H1 (cell line): ENCODE results near the gene C19orf44. TPM values are rescaled to one million over a fixed set of nuclear protein-coding genes. Genes with fewer than 3 reads are reported as not detected.
A peak's percentile ranks its signal among the peaks of the same experiment; 100 is the strongest.

Experiments
- CTCF ChIA-PET: fragments of 300-600 bp; sonication (Branson Sonifier 250); formaldehyde crosslinking; loops from one replicate; lab custom pipeline; 2021; ENCODE audit not compliant: partially characterized antibody; lab: Charles Lee
- POLR2A ChIA-PET: fragments of 300-600 bp; sonication (Branson Sonifier 250); formaldehyde crosslinking; loops from one replicate; lab custom pipeline; 2021; ENCODE audit warnings: inconsistent platforms; ENCODE audit not compliant: partially characterized antibody; lab: Charles Lee
- DNase-seq, 2 experiments: peaks; one replicate each; pipeline versions ENCODE4 v3.0.0 to v3.0.0-alpha.2; 2010 to 2022; ENCODE audit warnings: low spot score in 2 of 2, low read depth in 1 of 2, mixed read lengths in 1 of 2
- FAIRE-seq: peaks from 2 replicates; lab custom pipeline; 2011; peaks lifted over from hg19 to GRCh38; lab: Jason Lieb, UNC
- H2AFZ ChIP-seq: 2 replicates; pipeline ENCODE4 v1.8.1; 2012; ENCODE audit warnings: low read length, inconsistent platforms
- H2AK5ac ChIP-seq: 2 replicates; pipeline ENCODE4 v1.6.1; 2013; ENCODE audit warnings: low read depth, low read length
- H2BK120ac ChIP-seq: replicated peaks from 2 replicates; pipeline ENCODE3; 2013; ENCODE audit warnings: low read depth, low read length, inconsistent platforms
- H2BK12ac ChIP-seq: 2 replicates; pipeline ENCODE4 v1.6.1; 2013; ENCODE audit warnings: low read depth, low read length
- H2BK15ac ChIP-seq: 2 replicates; pipeline ENCODE4 v1.6.1; 2013; ENCODE audit warnings: low read length
- H2BK20ac ChIP-seq: 2 replicates; pipeline ENCODE4 v1.6.1; 2013; ENCODE audit warnings: low read length
- H2BK5ac ChIP-seq: 2 replicates; pipeline ENCODE4 v1.6.1; 2013; ENCODE audit warnings: low read depth, low read length
- H3K14ac ChIP-seq: 2 replicates; pipeline ENCODE4 v1.6.1; 2013; ENCODE audit warnings: inconsistent platforms; ENCODE audit not compliant: insufficient read length
- H3K18ac ChIP-seq: 2 replicates; pipeline ENCODE4 v1.6.1; 2013; ENCODE audit warnings: low read length; ENCODE audit errors: extremely low read depth
- H3K23ac ChIP-seq: 2 replicates; pipeline ENCODE4 v1.6.1; 2013; ENCODE audit warnings: inconsistent platforms; ENCODE audit not compliant: insufficient read length
- H3K23me2 ChIP-seq: 2 replicates; pipeline ENCODE4 v1.6.1; 2013; ENCODE audit warnings: low read depth, low read length
- H3K27ac ChIP-seq: 2 replicates; pipeline ENCODE4 v1.6.1; 2011; ENCODE audit warnings: low read depth, low read length, inconsistent platforms
- H3K27me3 ChIP-seq, 4 experiments: replicated peaks in 1 of 4; 1 replicate in 1 of 4; 2 replicates in 3 of 4; pipeline versions ENCODE4 v1.6.1 to v1.8.1; 2011 to 2013; ENCODE audit warnings: low read length in 3 of 4, mild to moderate bottlenecking in 3 of 4, inconsistent platforms in 2 of 4, mixed read lengths in 2 of 4, moderate library complexity in 1 of 4; ENCODE audit not compliant: control insufficient read depth in 3 of 4, insufficient read depth in 3 of 4; ENCODE audit errors: extremely low read depth in 1 of 4
- H3K36me3 ChIP-seq, 4 experiments: 2 replicates each; pipeline versions ENCODE4 v1.6.1 to v1.8.1; 2011 to 2013; ENCODE audit warnings: mild to moderate bottlenecking in 4 of 4, low read length in 3 of 4, moderate library complexity in 2 of 4, control low read depth in 1 of 4, inconsistent platforms in 1 of 4; ENCODE audit not compliant: insufficient read depth in 4 of 4, control insufficient read depth in 2 of 4
- H3K4ac ChIP-seq: replicated peaks from 2 replicates; pipeline ENCODE3; 2013; ENCODE audit warnings: low read length, low read depth, mixed read lengths, inconsistent platforms; ENCODE audit not compliant: insufficient read length
- H3K4me1 ChIP-seq, 4 experiments: replicated peaks in 1 of 4; 1 replicate in 1 of 4; 2 replicates in 3 of 4; pipeline versions ENCODE4 v1.6.1 to v1.8.1; 2011 to 2013; ENCODE audit warnings: low read length in 3 of 4, inconsistent platforms in 2 of 4, mixed read lengths in 1 of 4; ENCODE audit not compliant: insufficient read depth in 4 of 4, control insufficient read depth in 3 of 4
- H3K4me2 ChIP-seq, 2 experiments: 2 replicates each; pipeline versions ENCODE4 v1.6.1 to v1.8.1; 2011 to 2013; ENCODE audit warnings: low read depth in 2 of 2, low read length in 2 of 2, control low read depth in 1 of 2, inconsistent platforms in 1 of 2, mild to moderate bottlenecking in 1 of 2; ENCODE audit not compliant: insufficient read depth in 1 of 2
- H3K4me3 ChIP-seq, 4 experiments: fragments of 200-600, 300-600 bp in 1 of 4; sonication (generic), shearing (Covaris generic), sonication (Bioruptor Twin) in 1 of 4; 2 replicates each; pipeline versions ENCODE4 v1.5.1 to v1.8.1; 2011 to 2016; ENCODE audit warnings: low read length in 4 of 4, low read depth in 3 of 4, control low read depth in 2 of 4, inconsistent platforms in 2 of 4, mild to moderate bottlenecking in 2 of 4, mixed read lengths in 1 of 4, moderate library complexity in 1 of 4; ENCODE audit not compliant: insufficient read depth in 2 of 4; ENCODE audit errors: extremely low read depth in 1 of 4
- H3K56ac ChIP-seq: replicated peaks from 2 replicates; pipeline ENCODE3; 2013; ENCODE audit warnings: low read depth, mild to moderate bottlenecking, mixed read lengths, low read length, inconsistent platforms; ENCODE audit not compliant: insufficient read length
- H3K79me1 ChIP-seq: 2 replicates; pipeline ENCODE4 v1.6.1; 2013; ENCODE audit warnings: low read depth, low read length, control low read depth
- H3K79me2 ChIP-seq, 2 experiments: 2 replicates each; pipeline versions ENCODE4 v1.6.1 to v1.8.1; 2012 to 2013; ENCODE audit warnings: low read length in 2 of 2, mild to moderate bottlenecking in 2 of 2, inconsistent platforms in 1 of 2; ENCODE audit not compliant: insufficient read depth in 2 of 2, control insufficient read depth in 1 of 2
- H3K9ac ChIP-seq, 4 experiments: replicated peaks in 1 of 4; 1 replicate in 1 of 4; 2 replicates in 3 of 4; pipeline versions ENCODE4 v1.6.1 to v1.8.1; 2011 to 2013; ENCODE audit warnings: low read depth in 3 of 4, low read length in 3 of 4, control low read depth in 2 of 4, mild to moderate bottlenecking in 2 of 4, moderate library complexity in 2 of 4, inconsistent platforms in 1 of 4; ENCODE audit errors: extremely low read depth in 1 of 4
- H3K9me3 ChIP-seq, 2 experiments: 2 replicates each; pipeline versions ENCODE4 v1.6.1 to v1.8.1; 2012 to 2013; ENCODE audit warnings: mild to moderate bottlenecking in 2 of 2, moderate library complexity in 2 of 2, control low read depth in 1 of 2, inconsistent platforms in 1 of 2, low read depth in 1 of 2, low read length in 1 of 2, mixed read lengths in 1 of 2; ENCODE audit not compliant: insufficient read depth in 2 of 2
- H4K20me1 ChIP-seq, 2 experiments: replicated peaks in 1 of 2; 2 replicates each; pipeline versions ENCODE3 to v1.8.1; 2011 to 2013; ENCODE audit warnings: inconsistent platforms in 2 of 2, low read length in 2 of 2, mild to moderate bottlenecking in 1 of 2; ENCODE audit not compliant: insufficient read depth in 2 of 2, control insufficient read depth in 1 of 2
- H4K5ac ChIP-seq: 2 replicates; pipeline ENCODE4 v1.6.1; 2013; ENCODE audit warnings: low read length, low read depth, mixed read lengths, inconsistent platforms; ENCODE audit not compliant: insufficient read length
- H4K8ac ChIP-seq: 2 replicates; pipeline ENCODE4 v1.8.0; 2013; ENCODE audit warnings: mild to moderate bottlenecking, moderate library complexity, low read length, inconsistent platforms; ENCODE audit not compliant: insufficient read depth; ENCODE audit errors: extremely low read depth
- H4K91ac ChIP-seq: replicated peaks from 2 replicates; pipeline ENCODE3; 2013; ENCODE audit warnings: low read length, mixed read lengths, inconsistent platforms; ENCODE audit not compliant: insufficient read length
- GTF2F1 ChIP-seq: IDR thresholded peaks from 2 replicates; pipeline ENCODE4 v1.6.1; 2012; ENCODE audit warnings: low read depth, low read length, improper control_type of control experiment, borderline replicate concordance
- HDAC2 ChIP-seq, 2 experiments: fragments of 300-600 bp in 1 of 2; sonication (generic) in 1 of 2; IDR thresholded peaks; 2 replicates each; pipeline ENCODE4 v1.6.1; 2011 to 2012; ENCODE audit warnings: low read depth in 2 of 2, low read length in 2 of 2, mild to moderate bottlenecking in 2 of 2, moderate library complexity in 2 of 2, borderline replicate concordance in 1 of 2, inconsistent platforms in 1 of 2
- WGBS, 2 experiments: shearing (Covaris generic) in 1 of 2; methylation state at CpG; one replicate each; pipeline versions ENCODE4 v1.1.6 to v1.1.7; 2013 to 2015; ENCODE audit warnings: low lambda C conversion rate in 2 of 2, mixed read lengths in 2 of 2, inconsistent platforms in 1 of 2, low coverage in 1 of 2, missing lambda C conversion rate in 1 of 2; ENCODE audit not compliant: insufficient replicate concordance in 2 of 2, insufficient coverage in 1 of 2, insufficient read length in 1 of 2; ENCODE audit errors: extremely low coverage in 1 of 2, missing lambda C conversion rate in 1 of 2; 5-methylcytosine and 5-hydroxymethylcytosine counted together
- polyA plus RNA-seq, 7 experiments: library from polyadenylated mRNA; depleted of rRNA in 3 of 7; stranded (reverse) in 5 of 7; unstranded in 2 of 7; fragments of >200 nt in 5 of 7; fragments of 200-250 nt in 2 of 7; gene quantifications; 1 replicate in 5 of 7; 2 replicates in 1 of 7; 4 replicates in 1 of 7; pipeline versions ENCODE4 v1.2.1 to v1.2.3, GENCODE V29; 2011 to 2013; ENCODE audit warnings: missing spikeins in 2 of 7, mixed read lengths in 2 of 7
- total RNA-seq: library from RNA; stranded (reverse); fragmentation: NEBNext Ultra II Directional; extraction: Animal tissue kit (Norgen Biotek cat#: 25700); gene quantifications from 2 replicates; pipeline ENCODE4 v1.2.1, GENCODE V29; 2021

The C19orf44 gene
- total and polyA plus RNA-seq, 2 of the 8 experiments (the other 6 are each of a cell fraction or from before 2014, with no cell fraction given) = 2.1 to 4.5 TPM

DNA sequence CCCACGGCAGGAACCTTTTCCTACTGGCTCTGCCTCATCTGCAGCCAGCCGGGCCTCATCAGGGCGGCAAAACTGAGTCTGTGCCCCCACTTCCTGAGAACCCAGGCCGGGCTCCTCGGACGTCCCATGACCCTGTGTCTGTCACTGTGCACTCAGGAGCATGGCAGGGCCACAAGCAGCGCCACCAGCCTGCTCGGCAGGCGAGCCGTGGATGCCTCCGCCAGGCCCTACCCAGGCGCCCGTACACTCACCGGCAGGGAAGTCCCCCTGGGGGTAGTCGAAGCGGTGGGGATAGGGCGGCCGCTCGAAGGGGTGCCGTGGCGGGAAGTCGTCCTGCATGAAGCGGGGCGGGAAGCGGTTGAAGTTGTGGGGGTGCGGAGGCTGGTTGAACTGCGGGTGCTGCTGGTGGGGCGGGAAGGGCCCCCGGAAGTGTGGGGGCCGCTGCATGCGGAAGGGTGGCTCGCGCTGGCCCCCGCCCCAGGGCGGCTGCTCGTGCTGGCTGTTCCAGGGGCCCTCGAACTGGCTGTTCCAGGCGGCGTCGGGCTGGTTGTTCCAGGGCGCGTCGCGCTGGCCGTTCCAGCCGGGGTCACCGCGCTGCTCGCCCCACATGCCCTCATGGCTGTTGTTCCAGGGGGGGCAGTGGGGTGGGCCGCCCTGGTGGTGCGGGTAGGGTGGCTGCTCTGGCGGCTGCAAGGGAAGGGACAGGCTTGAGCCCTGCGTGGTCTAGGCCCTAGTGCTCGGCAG, 29.0 kb downstream of the C19orf44 start:
- Histone ChIP-seq H2AFZ (no peak overlapping the region), H3K4me2 (no peak overlapping the region), H4K20me1 (peaks cover 2 to 28% of the 10 kb centered on the region in 2 experiments), H3K56ac (no peak overlapping the region), H3K9me3 (no peaks in the 10 kb centered on the region), H3K23me2 (no peaks in the 10 kb centered on the region), H4K5ac (no peak overlapping the region), H3K79me1 (no peaks in the 10 kb centered on the region), H3K18ac (no peak overlapping the region), H2BK15ac (no peak overlapping the region), H2AK5ac (no peak overlapping the region), H3K4me3 (no peak overlapping the region), H4K8ac (0 out of 2 replicates have a peak overlapping the region, but pooled peaks have one; percentile 25), H3K36me3 (peaks cover 36 to 88% (median 75%) of the 10 kb centered on the region in 4 experiments), H3K23ac (no peak overlapping the region), H2BK20ac (no peak overlapping the region), H3K27ac (no peak overlapping the region), H2BK12ac (no peak overlapping the region), H3K27me3 (no peaks in the 10 kb centered on the region), H2BK5ac (no peak overlapping the region; the same call in 1 of the 2 replicates), H2BK120ac (no peak overlapping the region), H3K9ac (no peak overlapping the region), H3K79me2 (no peaks in the 10 kb centered on the region), H3K4ac (no peak overlapping the region), H3K14ac (no peak overlapping the region), H3K4me1 (no peaks in the 10 kb centered on the region), H4K91ac (no peak overlapping the region)
- no peak for TF ChIP-seq HDAC2 (IDR thresholded peaks at IDR 0.05; ENCODE audit: borderline replicate concordance in 1 of 2, low read depth in 2 of 2, low read length in 2 of 2)
- no peak for TF ChIP-seq GTF2F1
- 97% methylated on average over 15 of the region's 54 CpGs; no CpG with 5 or more reads in 1 of the 2 experiments for WGBS, 2 experiments
- FAIRE-seq (no peak), DNase-seq (no peak)
- ChIA-PET POLR2A (no interaction called here), CTCF (no interaction called here)
